Stimulated activated CD4-positive, alpha-beta T cell treated with anti-CD3 and anti-CD28 coated beads, Interleukin-12 subunit alpha, Interleukin-12 subunit beta, amount 100 ng/mL, for 4 hours (primary cell): Measurements from ENCODE around the gene ADIRF.
"Not testable (repeated sequence)": the region's sequence is repeated elsewhere in the genome, so short reads cannot be mapped to it uniquely, and the experiment has no call there.

Source experiments
- DNase-seq: peaks from one replicate; pipeline ENCODE4 v3.0.0-alpha.2; 2020

Gene ADIRF

DNA sequence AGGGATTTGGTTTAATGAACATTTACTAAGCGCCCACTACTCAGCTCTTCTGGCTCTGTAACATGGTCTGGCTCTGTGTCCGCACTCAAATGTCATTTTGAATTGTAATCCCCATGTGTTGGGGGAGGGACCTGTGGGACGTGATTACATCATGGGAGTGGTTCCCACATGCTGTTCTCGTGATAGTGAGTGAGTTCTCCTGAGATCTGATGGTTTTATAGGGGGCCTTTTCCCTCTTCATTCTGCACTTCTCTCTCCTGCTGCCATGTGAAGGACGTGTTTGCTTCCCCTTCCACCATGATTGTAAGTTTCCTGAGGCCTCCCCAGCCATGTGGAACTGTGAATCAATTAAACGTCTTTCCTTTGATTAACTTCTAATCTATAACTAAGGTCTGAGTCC is 12.7 kb downstream of the ADIRF start:
- DNase-seq, result not testable (repeated sequence)

DNA sequence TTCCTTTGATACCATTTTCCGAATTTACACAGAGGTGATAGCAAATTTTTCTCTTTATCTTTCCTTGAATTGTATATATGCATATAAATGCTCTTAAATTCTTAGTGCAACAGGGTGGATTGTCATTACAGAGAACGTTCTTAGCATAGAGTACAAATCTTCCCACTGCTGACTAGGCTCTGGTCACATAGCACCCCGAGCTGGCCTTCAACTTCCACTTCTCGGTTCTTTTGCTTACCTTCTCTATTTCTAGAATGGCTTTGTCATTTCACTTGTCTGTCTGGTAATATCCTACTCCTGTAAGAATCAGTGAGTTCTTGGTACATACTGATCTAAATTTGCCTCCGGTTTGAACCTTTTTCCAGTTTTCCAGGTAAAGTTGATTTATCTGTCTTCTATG is 13.4 kb downstream of the ADIRF start:
- DNase-seq, result no peak

DNA sequence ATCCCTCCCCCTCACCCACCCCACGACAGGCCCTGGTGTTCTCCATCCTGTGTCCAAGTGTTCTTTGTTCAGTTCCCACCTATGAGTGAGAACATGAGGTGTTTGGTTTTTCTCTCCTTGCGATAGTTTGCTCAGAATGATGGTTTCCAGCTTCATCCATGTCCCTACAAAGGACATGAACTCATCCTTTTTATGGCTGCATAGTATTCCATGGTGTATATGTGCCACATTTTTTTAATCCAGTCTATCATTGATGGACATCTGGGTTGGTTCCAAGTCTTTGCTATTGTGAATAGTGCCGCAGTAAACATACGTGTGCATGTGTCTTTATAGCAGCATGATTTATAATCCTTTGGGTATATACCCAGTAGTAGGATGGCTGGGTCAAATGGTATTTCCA is 16.2 kb downstream of the ADIRF start:
- not testable (repeated sequence) for DNase-seq

DNA sequence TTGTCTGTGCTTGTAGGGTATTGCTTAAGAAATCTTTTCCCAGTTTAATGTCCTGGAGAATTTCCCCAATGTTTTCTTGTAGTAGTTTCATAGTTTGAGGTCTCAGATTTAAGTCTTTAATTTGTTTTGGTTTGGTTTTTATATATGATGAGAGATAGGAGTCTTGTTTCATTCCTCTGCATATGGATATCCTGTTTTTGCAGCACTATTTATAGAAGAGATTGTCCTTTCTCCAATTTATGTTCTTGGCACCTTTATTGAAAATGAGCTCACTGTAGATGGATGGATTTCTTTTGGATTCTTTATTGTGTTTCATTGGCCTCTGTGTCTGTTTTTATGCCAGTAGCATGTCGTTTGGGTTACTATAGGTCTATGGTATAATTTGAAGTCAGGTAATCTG is 20.2 kb downstream of the ADIRF start:
- DNase-seq, result no peak

DNA sequence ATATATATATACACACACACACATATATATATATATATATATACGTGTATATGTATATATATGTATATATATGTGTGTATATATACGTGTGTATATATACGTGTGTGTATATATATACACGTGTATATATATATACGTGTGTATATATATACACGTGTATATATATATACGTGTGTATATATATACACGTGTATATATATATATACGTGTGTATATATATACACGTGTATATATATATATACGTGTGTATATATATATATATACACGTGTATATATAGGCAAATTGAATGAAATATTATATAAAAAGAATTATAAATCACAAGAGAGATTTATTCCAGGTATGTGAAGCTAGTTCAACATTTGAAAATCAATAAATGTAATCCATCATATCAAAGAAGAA is 23.1 kb downstream of the ADIRF start:
- not testable (repeated sequence) for DNase-seq

GRCh38 chr10:86992456-86992855 is 24.2 kb downstream of the ADIRF start:
- no peak for DNase-seq

- no peak for DNase-seq
Measured at GRCh38 chr10:86992929-86993328, 24.6 kb downstream of the ADIRF start.

GRCh38 chr10:86999802-87000403 is 31.6 kb downstream of the ADIRF start:
- DNase-seq, result not testable (repeated sequence)

DNA sequence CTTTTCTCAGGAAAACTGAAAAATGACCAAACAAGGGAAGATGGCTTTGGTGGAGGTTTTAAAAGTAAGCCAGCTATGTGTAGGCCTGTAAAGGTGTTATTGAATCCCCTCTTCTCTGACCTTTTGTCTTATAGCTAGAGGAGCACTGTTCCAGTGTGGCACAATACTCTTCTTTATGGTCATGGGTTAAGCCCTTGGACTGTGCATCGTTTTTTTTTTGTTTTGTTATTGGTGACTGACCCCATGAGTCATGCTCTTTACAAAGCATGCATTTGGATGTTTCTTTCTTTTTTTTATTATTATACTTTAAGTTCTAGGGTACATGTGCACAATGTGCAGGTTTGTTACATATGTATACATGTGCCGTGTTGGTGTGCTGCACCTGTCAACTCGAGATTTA is 32.2 kb downstream of the ADIRF start:
- DNase-seq, result no peak

GRCh38 chr10:87007124-87007523 is 38.8 kb downstream of the ADIRF start:
- not testable (repeated sequence) for DNase-seq

DNA sequence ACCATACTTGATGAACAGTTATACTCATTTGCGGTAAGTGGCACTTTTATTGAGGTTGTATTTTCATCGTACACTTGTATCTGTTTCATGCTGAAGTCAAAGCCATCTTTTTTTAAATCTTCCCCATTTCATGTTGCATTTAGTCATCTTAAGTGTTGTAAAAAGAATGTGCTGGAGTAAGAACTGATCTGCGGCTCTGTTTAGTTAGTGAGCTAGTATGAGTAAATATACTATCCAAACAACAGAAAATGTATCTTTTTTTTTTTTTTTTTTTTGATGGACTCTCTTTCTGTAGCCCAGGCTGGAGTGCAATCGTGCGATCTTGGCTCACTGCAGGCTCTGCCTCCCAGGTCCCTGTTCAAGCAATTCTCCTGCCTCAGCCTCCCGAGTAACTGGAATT is 39.4 kb downstream of the ADIRF start:
- not testable (repeated sequence) for DNase-seq

GRCh38 chr10:87008303-87008702 is 40.0 kb downstream of the ADIRF start:
- DNase-seq, result not testable (repeated sequence)

DNA sequence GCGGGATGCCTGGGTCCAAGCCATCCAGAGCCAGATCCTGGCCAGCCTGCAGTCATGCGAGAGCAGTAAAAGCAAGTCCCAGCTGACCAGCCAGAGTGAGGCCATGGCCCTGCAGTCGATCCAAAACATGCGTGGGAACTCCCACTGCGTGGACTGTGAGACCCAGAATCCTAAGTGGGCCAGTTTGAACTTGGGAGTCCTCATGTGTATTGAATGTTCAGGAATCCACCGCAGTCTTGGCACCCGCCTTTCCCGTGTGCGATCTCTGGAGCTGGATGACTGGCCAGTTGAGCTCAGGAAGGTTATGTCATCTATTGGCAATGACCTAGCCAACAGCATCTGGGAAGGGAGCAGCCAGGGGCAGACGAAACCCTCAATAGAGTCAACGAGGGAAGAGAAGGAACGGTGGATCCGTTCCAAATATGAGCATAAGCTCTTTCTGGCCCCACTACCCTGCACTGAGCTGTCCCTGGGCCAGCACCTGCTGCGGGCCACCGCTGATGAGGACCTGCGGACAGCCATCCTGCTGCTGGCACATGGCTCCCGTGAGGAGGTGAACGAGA is 40.9 kb downstream of the ADIRF start:
- not testable (repeated sequence) for DNase-seq

DNA sequence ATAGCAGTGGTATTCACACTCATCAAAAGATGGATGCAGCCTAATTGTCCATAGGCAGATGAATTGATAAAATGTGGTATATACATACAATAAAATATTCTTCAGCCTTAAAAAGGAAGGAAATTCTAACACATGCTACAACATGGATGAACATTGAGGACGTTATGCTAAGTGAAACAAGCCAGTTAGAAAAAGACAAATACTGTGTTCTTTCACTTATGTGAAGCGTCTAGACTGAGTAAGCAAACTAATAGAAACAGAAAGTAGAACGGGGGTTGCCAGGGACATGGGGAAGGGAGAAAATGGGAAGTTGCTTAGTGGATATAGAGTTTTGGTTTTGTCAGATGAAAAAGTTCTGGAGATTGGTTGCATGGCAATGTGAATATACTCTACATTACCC is 45.2 kb downstream of the ADIRF start:
- not testable (repeated sequence) for DNase-seq

GRCh38 chr10:87014986-87015716 is 46.9 kb downstream of the ADIRF start:
- not testable (repeated sequence) for DNase-seq

- DNase-seq, result not testable (repeated sequence)
Measured at GRCh38 chr10:87018127-87018526, 49.8 kb downstream of the ADIRF start.

- not testable (repeated sequence) for DNase-seq
Measured at GRCh38 chr10:87019066-87019465, 50.8 kb downstream of the ADIRF start.

- DNase-seq, result not testable (repeated sequence)
Measured at GRCh38 chr10:87019504-87019903, 51.2 kb downstream of the ADIRF start.

DNA sequence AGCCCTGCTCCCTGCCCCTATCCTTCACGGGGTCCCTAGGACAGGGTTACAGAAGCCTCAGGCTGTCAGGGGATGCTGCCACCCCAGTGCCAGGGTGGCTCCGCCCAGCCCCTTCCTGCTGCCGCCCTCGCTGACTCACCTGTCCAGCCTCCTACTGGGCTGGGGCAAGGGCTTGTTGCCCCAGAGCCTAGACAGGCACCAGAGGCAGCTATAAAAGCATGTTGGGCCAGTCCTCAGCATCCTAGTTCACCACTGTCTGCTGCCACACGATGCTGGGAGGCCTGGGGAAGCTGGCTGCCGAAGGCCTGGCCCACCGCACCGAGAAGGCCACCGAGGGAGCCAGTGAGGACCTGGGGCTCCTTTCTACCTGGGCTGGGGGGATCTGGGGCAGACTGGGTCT is 51.8 kb downstream of the ADIRF start, which contains the start of gene FAM25A:
Gene FAM25A (plus strand): TSS at position 239 of the 400 bp plus-strand sequence. CDS start 31 bp downstream, at position 270.
- DNase-seq, result not testable (repeated sequence)
